ENCODE data around the gene TRIM26. TPM values are rescaled to one million over a fixed set of nuclear protein-coding genes. Genes with fewer than 3 reads are reported as not detected.

Gene TRIM26
- total and polyA plus RNA-seq, 2 donors (not counting 1 experiment from before 2014, with no cell fraction given), result 49.5 to 73.2 TPM

GRCh38 chr6:30154061-30154460, 59.1 kb downstream of the TRIM26 start:
- Mint-ChIP-seq H3K9me3 (ENCODE audit: insufficient read depth) (no peaks in the 10 kb centered on the region), H3K4me3 (no peak overlapping the region), H3K27ac (no peak overlapping the region), H3K27me3 (peaks cover 44% of the 10 kb centered on the region), H3K4me1 (no peaks in the 10 kb centered on the region)
- Histone ChIP-seq H3K79me2 (ENCODE audit: control insufficient read depth, insufficient read depth, low read length) (no peaks in the 10 kb centered on the region), H3K9me3 (ENCODE audit: control extremely low read depth in 1 of 3, control insufficient read depth in 2 of 3, insufficient read depth in 1 of 3, low read length in 2 of 3) (no peaks in the 10 kb centered on the region), H3K4me2 (replicated peaks; ENCODE audit: low read depth, low read length, poor library complexity, severe bottlenecking) (no peak overlapping the region), H2AFZ (ENCODE audit: insufficient read depth, low read depth, low read length, poor library complexity, severe bottlenecking) (no peak overlapping the region), H3K27ac (ENCODE audit: low read length in 2 of 2) (no peak overlapping the region), H3K9ac (ENCODE audit: low read length) (no peak overlapping the region), H3K36me3 (replicated peaks in 1 of 2; ENCODE audit: control extremely low read depth in 1 of 2, control insufficient read depth in 1 of 2, extremely low read depth in 1 of 2, insufficient read depth in 2 of 2, low read length in 1 of 2) (no peaks in the 10 kb centered on the region), H3K4me1 (ENCODE audit: control insufficient read depth in 2 of 2, insufficient read depth in 2 of 2, low read length in 2 of 2) (no peaks in the 10 kb centered on the region), H4K20me1 (ENCODE audit: control insufficient read depth, insufficient read depth, low read length, poor library complexity, severe bottlenecking) (no peaks in the 10 kb centered on the region), H3K4me3 (ENCODE audit: control extremely low read depth in 1 of 5, extremely low read depth in 1 of 5, insufficient read depth in 1 of 5, low read depth in 2 of 5, low read length in 4 of 5) (no peak overlapping the region), H3K27me3 (replicated peaks in 1 of 4; ENCODE audit: control extremely low read depth in 1 of 4, control insufficient read depth in 3 of 4, insufficient read depth in 4 of 4, low read length in 3 of 4) (peaks cover 0 to 29% (median 12%) of the 10 kb centered on the region in 4 experiments)
- no peak for TF ChIP-seq CTCF (IDR thresholded peaks at IDR 0.05)
- TF ChIP-seq EZH2 (IDR thresholded peaks at IDR 0.05; ENCODE audit: borderline replicate concordance, insufficient read depth, low read depth, low read length, poor library complexity, severe bottlenecking), result no peak
- ATAC-seq (ENCODE audit: low read depth) (no peak), DNase-seq (no peak)
- ChIA-PET POLR2A (no interaction called here), CTCF (interaction anchor here (0.9 kb wide), 1 partner anchor 24 kb away, joined by 3 read pairs; no protein-coding TSS in a partner anchor)
- WGBS (ENCODE audit: insufficient coverage), result 91% methylated on average over 13 of the region's 17 CpGs
- intact Hi-C loops (cut with micrococcal nuclease), result no loop called here

GRCh38 chr6:30152910-30153610, 60.1 kb downstream of the TRIM26 start:
- no peak overlapping the region for H3K4me3 ChIP-seq (ENCODE audit: control extremely low read depth in 1 of 5, extremely low read depth in 1 of 5, insufficient read depth in 1 of 5, low read depth in 2 of 5, low read length in 4 of 5)
- no peaks in the 10 kb centered on the region for H3K4me1 ChIP-seq (ENCODE audit: control insufficient read depth in 2 of 2, insufficient read depth in 2 of 2, low read length in 2 of 2)
- 82% methylated on average over 2 of the region's 3 CpGs for WGBS (ENCODE audit: insufficient coverage)
- Mint-ChIP-seq H3K4me1 (no peaks in the 10 kb centered on the region), H3K9me3 (ENCODE audit: insufficient read depth) (no peaks in the 10 kb centered on the region), H3K27me3 (peaks cover 50% of the 10 kb centered on the region), H3K4me3 (no peak overlapping the region), H3K27ac (no peak overlapping the region)
- no peaks in the 10 kb centered on the region for H3K79me2 ChIP-seq (ENCODE audit: control insufficient read depth, insufficient read depth, low read length)
- no peak overlapping the region for H2AFZ ChIP-seq (ENCODE audit: insufficient read depth, low read depth, low read length, poor library complexity, severe bottlenecking)
- DNase-seq, result no peak
- H3K9me3 ChIP-seq (ENCODE audit: control extremely low read depth in 1 of 3, control insufficient read depth in 2 of 3, insufficient read depth in 1 of 3, low read length in 2 of 3), result no peaks in the 10 kb centered on the region
- no peak overlapping the region for H3K4me2 ChIP-seq (replicated peaks; ENCODE audit: low read depth, low read length, poor library complexity, severe bottlenecking)
- ATAC-seq (ENCODE audit: low read depth), result no peak
- no peaks in the 10 kb centered on the region for H4K20me1 ChIP-seq (ENCODE audit: control insufficient read depth, insufficient read depth, low read length, poor library complexity, severe bottlenecking)
- CTCF ChIA-PET, result interaction anchor here (1.0 kb wide), 1 partner anchor 18 kb away, joined by 4 read pairs; no protein-coding TSS in a partner anchor
- POLR2A ChIA-PET, result no interaction called here
- intact Hi-C loops (cut with micrococcal nuclease), result no loop called here
- TF ChIP-seq EZH2 (IDR thresholded peaks at IDR 0.05; ENCODE audit: borderline replicate concordance, insufficient read depth, low read depth, low read length, poor library complexity, severe bottlenecking) (no peak), CTCF (IDR thresholded peaks at IDR 0.05) (no peak)
- no peaks in the 10 kb centered on the region for H3K36me3 ChIP-seq (replicated peaks in 1 of 2; ENCODE audit: control extremely low read depth in 1 of 2, control insufficient read depth in 1 of 2, extremely low read depth in 1 of 2, insufficient read depth in 2 of 2, low read length in 1 of 2)
- H3K27me3 ChIP-seq (replicated peaks in 1 of 4; ENCODE audit: control extremely low read depth in 1 of 4, control insufficient read depth in 3 of 4, insufficient read depth in 4 of 4, low read length in 3 of 4), result peaks cover 0 to 33% (median 12%) of the 10 kb centered on the region in 4 experiments
- H3K9ac ChIP-seq (ENCODE audit: low read length), result no peak overlapping the region
- no peak overlapping the region for H3K27ac ChIP-seq (ENCODE audit: low read length in 2 of 2)

Data from B cell (primary cell).